CD4-positive, alpha-beta T cell treated with Interleukin-21 for 1 hour (primary cell): ENCODE data around the gene MT4.

Source experiments
- DNase-seq: peaks from one replicate; pipeline ENCODE4 v3.0.0-alpha.2; 2020

Gene MT4

GRCh38 chr16:56606476-56607108 lies 41.7 kb downstream of the MT4 start:
- no peak for DNase-seq

GRCh38 chr16:56607109-56607618 lies 42.3 kb downstream of the MT4 start:
- DNase-seq = no peak

- no peak for DNase-seq
Observed at GRCh38 chr16:56607675-56608042, 42.8 kb downstream of the MT4 start.

GRCh38 chr16:56608043-56608875 lies 43.4 kb downstream of the MT4 start, which contains the start of gene MT2A:
Gene MT2A (plus strand): TSS chr16:56608584. CDS start chr16:56608656, 72 bp downstream.
- DNase-seq = peak; percentile 85

- DNase-seq = no peak
Observed at GRCh38 chr16:56608876-56609462, 44.1 kb downstream of the MT4 start.

- DNase-seq = peak; percentile 81
Observed at GRCh38 chr16:56609463-56609921, 44.6 kb downstream of the MT4 start.

GRCh38 chr16:56610017-56610608 lies 45.2 kb downstream of the MT4 start:
- DNase-seq = peak; percentile 76

GRCh38 chr16:56610609-56611111 lies 45.8 kb downstream of the MT4 start:
- no peak for DNase-seq

GRCh38 chr16:56611281-56611833 lies 46.5 kb downstream of the MT4 start:
- no peak for DNase-seq

- DNase-seq = no peak
Observed at GRCh38 chr16:56613706-56614105, 48.8 kb downstream of the MT4 start.

GRCh38 chr16:56614549-56614991 lies 49.7 kb downstream of the MT4 start:
- DNase-seq = no peak

GRCh38 chr16:56615353-56615752 lies 50.5 kb downstream of the MT4 start:
- DNase-seq = no peak

- DNase-seq = no peak
Observed at GRCh38 chr16:56616608-56617211, 51.8 kb downstream of the MT4 start.

GRCh38 chr16:56617212-56618085 lies 52.6 kb downstream of the MT4 start:
- DNase-seq = peak; percentile 45

GRCh38 chr16:56618138-56618537 lies 53.3 kb downstream of the MT4 start:
- no peak for DNase-seq
